Stimulated activated CD4-positive, alpha-beta T cell treated with anti-CD3 and anti-CD28 coated beads, Interleukin-4, amount 100 ng/mL, for 4 hours (primary cell): ENCODE measurements around the gene ATF7.
A peak's percentile ranks its signal among the peaks of the same experiment; 100 is the strongest.

Source experiments
- DNase-seq, 2 experiments: peaks; one replicate each; pipeline ENCODE4 v3.0.0-alpha.2; 2020

ATF7 gene

GRCh38 chr12:53516758-53517455 is 109.3 kb downstream of the ATF7 start:
- no peak for DNase-seq

- no peak for DNase-seq
These were observed 110.9 kb downstream of the ATF7 start for GRCh38 chr12:53515291-53515680.

GRCh38 chr12:53514628-53515290 is 111.4 kb downstream of the ATF7 start:
- DNase-seq = no peak

DNA sequence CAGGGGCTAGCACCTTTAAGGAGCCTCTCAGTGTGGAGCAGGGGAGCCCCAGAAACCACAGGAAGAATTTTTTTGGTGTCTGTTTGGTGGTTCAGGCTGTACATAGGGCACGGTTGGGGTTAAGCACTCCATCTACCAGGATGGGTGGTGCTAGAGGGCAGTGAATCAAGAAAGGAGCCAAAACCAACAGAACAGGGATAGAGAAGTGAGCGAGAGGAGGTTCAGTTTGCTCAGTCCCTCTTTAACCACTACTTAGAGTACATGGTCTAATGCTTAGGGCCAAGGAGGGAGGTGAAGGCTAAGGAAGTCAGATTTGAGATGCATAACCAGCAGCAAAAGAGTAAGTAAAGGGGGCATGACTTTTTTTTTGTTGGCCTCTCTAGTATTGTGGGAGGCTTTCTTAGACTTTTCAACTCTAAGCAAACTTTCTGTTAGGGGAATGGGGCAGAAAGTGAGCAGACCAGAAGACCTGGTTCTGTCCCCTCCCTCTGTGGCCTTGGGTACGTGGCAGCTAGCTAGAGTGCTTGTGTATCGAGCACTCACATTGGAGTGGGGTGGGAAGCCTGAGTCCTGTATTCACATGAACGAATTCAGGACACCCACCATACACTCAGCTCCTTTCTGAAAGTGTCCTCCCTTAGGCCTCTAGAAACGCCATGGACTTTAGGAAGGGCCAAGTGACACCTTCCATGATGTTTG is 112.3 kb downstream of the ATF7 start:
- no peak for DNase-seq

DNA sequence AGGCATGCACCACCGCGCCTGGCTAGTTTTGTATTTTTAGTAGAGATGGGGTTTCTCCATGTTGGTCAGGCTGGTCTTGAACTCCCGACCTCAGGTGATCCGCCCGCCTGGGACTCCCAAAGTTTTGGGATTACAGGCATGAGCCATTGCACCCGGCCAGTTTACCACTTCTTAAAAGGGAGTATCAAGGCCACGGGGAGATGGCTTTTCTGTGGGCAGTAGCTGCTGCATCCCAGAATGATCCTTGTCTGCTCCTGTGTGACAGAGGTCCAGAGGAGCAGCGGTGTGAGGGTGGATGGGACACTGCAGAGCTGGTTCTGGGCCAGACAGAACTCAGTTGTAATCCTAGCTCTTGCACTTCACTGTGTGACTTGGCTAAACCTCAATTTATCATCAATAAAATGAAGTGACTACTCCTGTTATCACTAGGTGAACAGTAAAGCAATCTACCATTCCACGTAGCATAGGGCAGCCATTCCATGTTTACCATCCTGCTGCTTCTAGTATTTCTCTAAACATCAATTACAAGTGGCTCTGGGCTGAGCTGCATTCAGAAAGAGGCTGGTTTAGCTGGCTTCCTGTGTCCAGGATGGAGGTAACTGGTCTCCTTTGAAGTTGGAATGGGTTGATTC is 115.9 kb downstream of the ATF7 start:
- DNase-seq = no peak

DNA sequence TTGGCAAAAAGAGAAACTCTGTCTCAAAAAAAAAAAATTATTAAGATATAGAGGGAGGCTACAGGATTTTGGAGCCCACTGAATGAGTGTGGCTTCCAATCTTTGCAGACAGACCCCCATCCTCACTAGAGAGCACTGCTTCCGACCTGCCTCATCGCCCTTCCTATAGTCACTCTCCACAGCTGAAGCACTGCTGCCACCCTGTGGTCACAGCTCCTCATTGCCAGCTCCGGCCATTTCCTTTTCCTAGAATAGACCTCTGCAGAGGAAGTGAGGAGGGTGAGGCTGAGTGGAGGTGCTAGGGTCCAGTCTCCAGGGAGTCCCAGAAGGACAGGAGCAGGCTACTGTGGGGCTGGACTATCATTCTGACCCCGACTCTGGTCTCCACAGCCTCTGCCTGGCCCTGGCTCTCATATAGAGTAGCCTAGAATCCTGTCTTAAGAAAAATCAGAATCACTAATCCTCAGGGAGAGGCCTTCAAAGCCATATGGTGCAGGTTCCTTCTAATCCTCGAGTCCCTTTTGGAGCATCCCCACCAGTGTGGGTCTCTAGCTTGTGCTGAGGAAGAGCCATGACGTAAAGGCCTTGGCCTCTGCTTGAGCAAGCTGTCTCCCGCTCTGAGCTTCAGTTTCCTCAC is 117.5 kb downstream of the ATF7 start:
- DNase-seq = peak; percentile 71 to 75

DNA sequence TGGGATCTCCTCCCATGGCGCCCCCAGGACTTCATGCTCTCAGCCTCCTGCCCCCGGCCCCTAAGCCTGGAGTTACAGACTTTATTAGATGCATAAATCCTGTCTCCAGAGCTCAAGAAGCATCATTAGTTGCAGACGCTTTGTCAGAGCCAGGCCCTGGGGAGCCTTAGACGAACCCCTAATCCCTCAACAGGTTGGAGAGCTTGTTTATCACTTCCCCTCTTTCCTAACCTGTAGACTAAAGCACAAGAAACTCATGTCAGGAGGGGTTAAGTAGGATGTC is 118.6 kb downstream of the ATF7 start:
- DNase-seq = no peak

GRCh38 chr12:53506881-53507602 is 119.1 kb downstream of the ATF7 start, which contains the start of gene NPFF:
Gene NPFF (minus strand): TSS chr12:53507484. CDS start chr12:53507474, 10 bp downstream.
- DNase-seq = no peak

- DNase-seq = no peak
These were observed 119.8 kb downstream of the ATF7 start for GRCh38 chr12:53506450-53506785.

GRCh38 chr12:53505555-53506449 is 120.4 kb downstream of the ATF7 start:
- no peak for DNase-seq

GRCh38 chr12:53505086-53505485 is 121.1 kb downstream of the ATF7 start:
- no peak for DNase-seq

GRCh38 chr12:53504004-53504920 is 121.9 kb downstream of the ATF7 start:
- DNase-seq = no peak

DNA sequence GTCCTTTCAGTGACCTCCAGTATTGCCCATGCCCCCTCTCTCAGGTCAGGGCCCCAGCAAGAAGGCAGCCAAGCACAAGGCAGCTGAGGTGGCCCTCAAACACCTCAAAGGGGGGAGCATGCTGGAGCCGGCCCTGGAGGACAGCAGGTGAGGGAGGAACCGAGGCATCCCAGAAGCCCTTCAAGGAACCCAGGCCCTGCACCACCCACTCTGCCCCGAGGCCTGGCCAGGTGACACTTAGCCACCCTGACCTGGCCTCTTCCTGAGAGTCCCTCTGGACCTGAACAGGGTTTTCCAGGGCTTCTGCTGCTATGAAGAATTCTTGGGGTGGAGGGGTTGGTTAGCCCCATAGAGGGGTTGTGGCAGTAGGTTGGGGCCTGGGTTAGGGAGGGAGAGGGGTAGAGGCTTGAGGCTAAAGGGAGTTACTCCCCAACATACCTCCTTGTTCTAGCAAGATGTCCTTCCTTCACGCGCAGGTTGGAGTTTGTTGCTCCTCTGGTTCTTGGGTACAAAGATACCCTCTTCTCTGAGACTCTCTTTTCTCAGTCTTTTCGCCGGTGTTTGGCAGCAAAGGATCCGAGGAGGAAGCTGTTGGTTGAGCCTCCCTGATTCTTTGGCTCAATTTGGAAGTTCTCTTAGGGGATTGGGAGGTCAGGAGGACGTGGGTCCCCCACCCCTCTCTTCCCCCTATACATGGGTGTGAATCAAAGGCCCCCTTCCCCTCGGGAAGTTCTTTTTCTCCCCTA is 123.0 kb downstream of the ATF7 start:
- DNase-seq = no peak

DNA sequence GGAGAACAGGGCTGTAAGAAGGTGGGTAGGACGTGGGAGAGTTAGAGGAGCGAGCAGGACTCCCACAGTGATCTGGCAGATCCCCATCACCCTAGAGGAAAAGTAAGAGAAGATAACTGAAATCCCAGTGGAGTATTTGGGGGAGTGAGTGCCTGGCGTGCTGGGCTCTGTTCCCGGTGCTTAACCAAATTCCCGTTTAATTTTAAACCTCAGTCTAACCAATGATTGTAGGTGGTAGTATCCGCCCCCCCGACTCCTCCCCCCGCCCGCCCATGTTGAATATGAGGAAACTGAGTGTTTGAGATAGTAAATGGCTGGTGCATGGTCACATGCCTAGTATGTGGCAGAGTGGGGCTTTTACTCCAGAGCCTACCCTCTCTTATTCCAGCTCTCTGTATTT is 123.9 kb downstream of the ATF7 start:
- DNase-seq = no peak

GRCh38 chr12:53501615-53502181 is 124.5 kb downstream of the ATF7 start:
- DNase-seq = no peak

DNA sequence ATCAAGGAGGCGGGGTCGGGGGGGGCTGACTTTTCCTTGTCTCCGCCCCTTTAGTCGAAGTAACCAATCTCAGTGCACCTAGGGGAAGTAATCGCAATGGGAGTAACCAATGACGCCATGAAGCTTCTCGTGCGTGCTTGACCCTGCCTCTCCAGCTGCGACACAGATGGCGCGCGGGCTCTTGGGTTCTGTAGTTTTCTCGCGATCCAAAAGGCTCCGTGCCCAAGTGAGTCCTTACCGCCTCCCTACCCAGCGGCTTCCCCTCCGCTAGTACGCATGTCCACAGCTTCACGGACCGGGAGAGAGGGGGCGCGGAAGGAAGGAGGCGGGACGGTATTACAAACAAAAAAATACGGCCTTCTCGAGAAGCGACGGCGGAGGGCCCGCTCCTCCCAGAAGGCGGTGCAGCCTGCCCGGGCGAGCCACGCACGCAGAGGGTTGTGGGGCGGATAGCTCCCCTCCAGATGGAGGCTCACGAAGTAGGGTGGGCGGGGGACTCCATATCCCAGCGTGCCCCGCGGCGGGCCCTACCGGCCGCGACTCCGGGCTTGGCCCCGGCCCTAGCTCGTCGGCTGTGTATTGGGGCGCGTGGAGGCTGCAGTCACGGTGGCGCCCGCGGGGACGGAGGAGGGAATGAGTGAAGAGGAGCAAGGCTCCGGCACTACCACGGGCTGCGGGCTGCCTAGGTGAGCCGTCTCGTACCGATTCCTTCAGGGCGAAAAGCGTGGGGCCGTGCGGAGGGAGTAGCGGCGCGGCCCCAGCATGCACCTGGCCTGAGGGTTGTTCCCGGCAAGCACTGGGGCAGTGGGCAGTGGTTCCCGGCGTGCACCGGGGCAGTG is 125.2 kb downstream of the ATF7 start, which contains the start of gene TARBP2:
Gene TARBP2, plus strand, starts transcription at position 508 of the 839 bp plus-strand sequence. Its CDS starts 126 bp downstream, at position 634.
- peak; percentile 93 to 97 for DNase-seq

GRCh38 chr12:53500142-53500775 is 125.9 kb downstream of the ATF7 start:
- DNase-seq = peak in 1 of 2 experiments; percentile 12
